Panc1 (cell line): ENCODE data around the gene ARL11. TPM values are rescaled to one million over a fixed set of nuclear protein-coding genes. Genes with fewer than 3 reads are reported as not detected.

Source experiments
- ATAC-seq: fragments of 200-7000 bp; cut with Tn5 transposase; 2 replicates; pipeline ENCODE4 v1.9.1; 2020; ENCODE audit warnings: mild to moderate bottlenecking, moderate library complexity
- BruUV-seq: library from RNA; stranded (reverse); fragments of 400-500 nt; replicated peaks from 2 replicates; lab custom pipeline; 2021; lab: Mats Ljungman, UMichigan
- CTCF ChIA-PET: fragments of 300-600 bp; sonication (Branson Sonifier 250); formaldehyde crosslinking; loops from one replicate; lab custom pipeline; 2022; ENCODE audit warnings: antibody characterized with exemption; lab: Charles Lee
- POLR2A ChIA-PET: fragments of 300-600 bp; sonication (Branson Sonifier 250); formaldehyde crosslinking; loops from one replicate; lab custom pipeline; 2022; ENCODE audit warnings: antibody characterized with exemption; lab: Charles Lee
- DNase-seq: peaks from one replicate; pipeline ENCODE4 v3.0.0-alpha.2; 2010; ENCODE audit warnings: low read depth, low spot score
- H3K27ac ChIP-seq: 2 replicates; pipeline ENCODE4 v1.5.1; 2011; ENCODE audit warnings: mild to moderate bottlenecking, low read length, inconsistent platforms
- H3K27me3 ChIP-seq: fragments of 200-500 bp; sonication (Bioruptor generic); 2 replicates; pipeline ENCODE4 v1.6.0; 2014; ENCODE audit warnings: low read length, inconsistent platforms; ENCODE audit not compliant: control insufficient read depth, insufficient read depth
- H3K36me3 ChIP-seq: fragments of 200-500 bp; sonication (Bioruptor generic); 2 replicates; pipeline ENCODE4 v1.5.1; 2014; ENCODE audit warnings: inconsistent platforms, mild to moderate bottlenecking, low read length, moderate library complexity; ENCODE audit not compliant: control insufficient read depth, insufficient read depth
- H3K4me1 ChIP-seq: 2 replicates; pipeline ENCODE4 v1.5.1; 2011; ENCODE audit warnings: inconsistent platforms, mild to moderate bottlenecking, low read length, moderate library complexity; ENCODE audit not compliant: control insufficient read depth, insufficient read depth
- H3K4me3 ChIP-seq, 2 experiments: 2 replicates each; pipeline ENCODE4 v1.5.1; 2011 to 2012; ENCODE audit warnings: low read depth in 2 of 2, low read length in 2 of 2, mild to moderate bottlenecking in 2 of 2, inconsistent platforms in 1 of 2, moderate library complexity in 1 of 2
- H3K9me3 ChIP-seq: fragments of 200-500 bp; sonication (Bioruptor generic); 2 replicates; pipeline ENCODE4 v1.5.1; 2014; ENCODE audit warnings: low read depth, mild to moderate bottlenecking, inconsistent platforms, low read length, moderate library complexity; ENCODE audit not compliant: control insufficient read depth, insufficient read depth
- CTCF ChIP-seq: fragments of 450-650 bp; IDR thresholded peaks from 2 replicates; pipeline ENCODE4 v1.5.1; 2017; ENCODE audit warnings: mild to moderate bottlenecking
- POLR2AphosphoS5 ChIP-seq: IDR thresholded peaks from 2 replicates; pipeline ENCODE4 v1.6.1; 2012; ENCODE audit warnings: mild to moderate bottlenecking, low read depth, low read length, moderate library complexity
- REST ChIP-seq, 2 experiments: IDR thresholded peaks; 2 replicates each; pipeline ENCODE4 v1.6.1; 2011 to 2012; ENCODE audit warnings: low read depth in 2 of 2, control low read depth in 1 of 2, low read length in 1 of 2, mild to moderate bottlenecking in 1 of 2, moderate library complexity in 1 of 2; ENCODE audit not compliant: insufficient read depth in 1 of 2
- SIN3A ChIP-seq: IDR thresholded peaks from 2 replicates; pipeline ENCODE4 v1.6.1; 2012; ENCODE audit warnings: low read depth, mild to moderate bottlenecking, low read length, moderate library complexity, borderline replicate concordance; ENCODE audit not compliant: insufficient read depth
- TCF7L2 ChIP-seq: IDR thresholded peaks from 2 replicates; pipeline ENCODE4 v1.6.1; 2011; ENCODE audit warnings: mild to moderate bottlenecking, low read depth, low read length, inconsistent platforms
- in situ Hi-C: cut with HindIII; loops from 2 replicates; pipeline ENCODE4 v1.10.0; 2016; ENCODE audit warnings: low sequenced_read_pairs, low pct_unique_long_range_greater_than_20kb
- intact Hi-C: fragments of 100-400 bp; cut with micrococcal nuclease; formaldehyde crosslinking; loops from one replicate; pipeline ENCODE4 v1.10.0; 2022; ENCODE audit not compliant: unreplicated experiment
- total RNA-seq: library from RNA; stranded (reverse); gene quantifications from one replicate; pipeline ENCODE4 v1.2.1, GENCODE V29; 2021; ENCODE audit not compliant: unreplicated experiment

ARL11 gene
- total RNA-seq, 1 experiment from 2014 or later, result not detected

- no peak for ATAC-seq
- ChIA-PET CTCF (no interaction called here), POLR2A (no interaction called here)
Observed at GRCh38 chr13:49670828-49671227, 42.5 kb downstream of the ARL11 start.

GRCh38 chr13:49676581-49677298 lies 48.4 kb downstream of the ARL11 start:
- CTCF ChIA-PET, result interaction anchor here (0.6 kb wide), 1 partner anchor 1860 kb away, joined by 3 read pairs; no protein-coding TSS in a partner anchor
- in situ Hi-C loops, result no loop called here

More at GRCh38 chr13:49670828-49671227, 42.5 kb downstream of the ARL11 start:
- BruUV-seq, result no TSS peak
- DNase-seq, result no peak
- H3K4me1 ChIP-seq, result no peaks in the 10 kb centered on the region
- no peak overlapping the region for H3K27ac ChIP-seq
- no peak for TF ChIP-seq TCF7L2
- no peak for TF ChIP-seq CTCF
- no peak for TF ChIP-seq REST (IDR thresholded peaks at IDR 0.05; ENCODE audit: insufficient read depth in 1 of 2, low read depth in 2 of 2, low read length in 1 of 2)
- no peak for TF ChIP-seq POLR2AphosphoS5
- TF ChIP-seq SIN3A, result no peak
- no peaks in the 10 kb centered on the region for H3K36me3 ChIP-seq
- in situ Hi-C loops, result no loop called here
- no peaks in the 10 kb centered on the region for H3K9me3 ChIP-seq
- H3K4me3 ChIP-seq, result no peak overlapping the region
- H3K27me3 ChIP-seq, result no peaks in the 10 kb centered on the region
- intact Hi-C loops, result no loop called here

More at GRCh38 chr13:49676581-49677298, 48.4 kb downstream of the ARL11 start:
- Histone ChIP-seq H3K4me3 (no peak overlapping the region), H3K9me3 (no peaks in the 10 kb centered on the region; the same call in 1 of the 2 replicates), H3K27me3 (no peaks in the 10 kb centered on the region), H3K36me3 (no peaks in the 10 kb centered on the region), H3K27ac (no peak overlapping the region), H3K4me1 (no peaks in the 10 kb centered on the region)
- BruUV-seq, result no TSS peak
- DNase-seq (no peak), ATAC-seq (no peak)
- TF ChIP-seq TCF7L2 (no peak), POLR2AphosphoS5 (no peak), REST (IDR thresholded peaks at IDR 0.05; ENCODE audit: insufficient read depth in 1 of 2, low read depth in 2 of 2, low read length in 1 of 2) (no peak), CTCF (no peak), SIN3A (no peak)
- POLR2A ChIA-PET, result no interaction called here
- intact Hi-C loops, result no loop called here
